Medulla oblongata (tissue), 1 donor: ENCODE results near the gene COG2.
A peak's percentile ranks its signal among the peaks of the same experiment; 100 is the strongest.
"Not testable (repeated sequence)": the region's sequence is repeated elsewhere in the genome, so short reads cannot be mapped to it uniquely, and the experiment has no call there.

Experiments
- DNase-seq: peaks from one replicate; pipeline ENCODE4 v3.0.0-alpha.2; 2015; ENCODE audit errors: extremely low spot score

COG2 gene

GRCh38 chr1:230669543-230669942, 27.3 kb downstream of the COG2 start:
- DNase-seq, result no peak

- DNase-seq, result no peak
Measured at GRCh38 chr1:230674581-230674980, 32.3 kb downstream of the COG2 start.

- no peak for DNase-seq
Measured at GRCh38 chr1:230677200-230677599, 34.9 kb downstream of the COG2 start.

- DNase-seq, result no peak
Measured at GRCh38 chr1:230679192-230679591, 36.9 kb downstream of the COG2 start.

GRCh38 chr1:230679825-230680224, 37.5 kb downstream of the COG2 start:
- DNase-seq, result no peak

GRCh38 chr1:230680300-230681025, 38.2 kb downstream of the COG2 start:
- DNase-seq, result no peak

GRCh38 chr1:230681599-230681998, 39.3 kb downstream of the COG2 start:
- no peak for DNase-seq

- DNase-seq, result peak; percentile 66
Measured at GRCh38 chr1:230682274-230682673, 40.0 kb downstream of the COG2 start.

- no peak for DNase-seq
Measured at GRCh38 chr1:230682882-230683610, 40.8 kb downstream of the COG2 start.

- no peak for DNase-seq
Measured at GRCh38 chr1:230684146-230684545, 41.9 kb downstream of the COG2 start.

GRCh38 chr1:230684998-230685397, 42.7 kb downstream of the COG2 start:
- DNase-seq, result no peak

GRCh38 chr1:230686747-230687146, 44.5 kb downstream of the COG2 start:
- no peak for DNase-seq

- DNase-seq, result no peak
Measured at GRCh38 chr1:230690101-230690500, 47.8 kb downstream of the COG2 start.

GRCh38 chr1:230691615-230692014, 49.3 kb downstream of the COG2 start:
- no peak for DNase-seq

GRCh38 chr1:230693221-230693620, 50.9 kb downstream of the COG2 start:
- DNase-seq, result peak; percentile 75

GRCh38 chr1:230693777-230694176, 51.5 kb downstream of the COG2 start:
- DNase-seq, result no peak

GRCh38 chr1:230694464-230694863, 52.2 kb downstream of the COG2 start:
- no peak for DNase-seq

GRCh38 chr1:230694991-230695390, 52.7 kb downstream of the COG2 start:
- no peak for DNase-seq

GRCh38 chr1:230696218-230696617, 53.9 kb downstream of the COG2 start:
- no peak for DNase-seq

- no peak for DNase-seq
Measured at GRCh38 chr1:230696722-230697437, 54.6 kb downstream of the COG2 start.

- DNase-seq, result no peak
Measured at GRCh38 chr1:230698130-230698529, 55.8 kb downstream of the COG2 start.

- not testable (repeated sequence) for DNase-seq
Measured at GRCh38 chr1:230698964-230699363, 56.7 kb downstream of the COG2 start.

- no peak for DNase-seq
Measured at GRCh38 chr1:230699716-230700115, 57.4 kb downstream of the COG2 start.
